ENCODE data around the gene QSOX1. TPM values are rescaled to one million over a fixed set of nuclear protein-coding genes. Genes with fewer than 3 reads are reported as not detected.

Gene QSOX1
- total RNA-seq, 1 experiment from 2014 or later = 192 TPM

DNA sequence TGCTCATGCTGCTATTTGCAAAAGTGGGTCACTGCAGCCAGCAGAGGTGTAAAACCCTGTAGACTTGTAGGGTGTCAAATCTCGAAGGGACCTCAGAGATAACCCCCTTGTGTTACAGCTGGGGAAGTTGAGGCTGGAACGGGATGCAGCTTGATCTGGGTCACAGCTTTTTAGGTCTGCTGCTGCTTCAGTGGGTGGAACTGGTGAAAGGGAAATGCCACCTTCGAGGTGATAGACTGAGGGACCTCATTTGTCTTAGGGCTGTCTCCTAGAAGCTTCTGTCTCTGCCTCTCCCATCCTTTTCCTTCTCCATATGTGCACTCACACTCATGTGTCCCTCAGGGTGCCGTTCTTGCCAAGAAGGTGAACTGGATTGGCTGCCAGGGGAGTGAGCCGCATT lies 35.4 kb downstream of the QSOX1 start:
- H3K4me3 ChIP-seq (ENCODE audit: low read length) = no peak overlapping the region
- no peaks in the 10 kb centered on the region for H3K4me1 ChIP-seq (ENCODE audit: insufficient read depth, low read length)
- H3K79me2 ChIP-seq (ENCODE audit: low read length) = no peaks in the 10 kb centered on the region
- intact Hi-C loops (cut with micrococcal nuclease) = no loop called here
- H3K27ac ChIP-seq (ENCODE audit: low read length) = no peak overlapping the region
- POLR2A ChIA-PET (ENCODE audit: unreplicated experiment) = no interaction called here
- no TSS peak for BruUV-seq (replicated peaks)
- no peaks in the 10 kb centered on the region for H3K27me3 ChIP-seq (ENCODE audit: low read length)
- ATAC-seq (no peak), DNase-seq (no peak)
- no peak overlapping the region for H3K9ac ChIP-seq (ENCODE audit: low read length)
- H2AFZ ChIP-seq (ENCODE audit: low read length) = no peak overlapping the region
- H3K9me2 ChIP-seq (replicated peaks; ENCODE audit: low read length) = no peaks in the 10 kb centered on the region
- H3K4me2 ChIP-seq (ENCODE audit: low read length) = no peak overlapping the region
- H3F3A ChIP-seq (ENCODE audit: low read length, unreplicated experiment) = no peaks in the 10 kb centered on the region
- CTCF ChIA-PET = no interaction called here
- peaks cover 39% of the 10 kb centered on the region for H3K36me3 ChIP-seq (ENCODE audit: low read depth, low read length)
- TF ChIP-seq EZH2 (IDR thresholded peaks at IDR 0.05; ENCODE audit: low read length, unreplicated experiment) = no peak
- TF ChIP-seq EZH2phosphoT487 (IDR thresholded peaks at IDR 0.05; ENCODE audit: borderline replicate concordance, low read length) = no peak
- TF ChIP-seq, protein P1, sequence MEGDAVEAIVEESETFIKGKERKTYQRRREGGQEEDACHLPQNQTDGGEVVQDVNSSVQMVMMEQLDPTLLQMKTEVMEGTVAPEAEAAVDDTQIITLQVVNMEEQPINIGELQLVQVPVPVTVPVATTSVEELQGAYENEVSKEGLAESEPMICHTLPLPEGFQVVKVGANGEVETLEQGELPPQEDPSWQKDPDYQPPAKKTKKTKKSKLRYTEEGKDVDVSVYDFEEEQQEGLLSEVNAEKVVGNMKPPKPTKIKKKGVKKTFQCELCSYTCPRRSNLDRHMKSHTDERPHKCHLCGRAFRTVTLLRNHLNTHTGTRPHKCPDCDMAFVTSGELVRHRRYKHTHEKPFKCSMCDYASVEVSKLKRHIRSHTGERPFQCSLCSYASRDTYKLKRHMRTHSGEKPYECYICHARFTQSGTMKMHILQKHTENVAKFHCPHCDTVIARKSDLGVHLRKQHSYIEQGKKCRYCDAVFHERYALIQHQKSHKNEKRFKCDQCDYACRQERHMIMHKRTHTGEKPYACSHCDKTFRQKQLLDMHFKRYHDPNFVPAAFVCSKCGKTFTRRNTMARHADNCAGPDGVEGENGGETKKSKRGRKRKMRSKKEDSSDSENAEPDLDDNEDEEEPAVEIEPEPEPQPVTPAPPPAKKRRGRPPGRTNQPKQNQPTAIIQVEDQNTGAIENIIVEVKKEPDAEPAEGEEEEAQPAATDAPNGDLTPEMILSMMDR (conservative IDR thresholded peaks at IDR 0.05; ENCODE audit: low read depth, low read length) = no peak
- no peaks in the 10 kb centered on the region for H3K9me3 ChIP-seq (ENCODE audit: low read length)
- H4K20me1 ChIP-seq (ENCODE audit: low read length) = no peaks in the 10 kb centered on the region

DNA sequence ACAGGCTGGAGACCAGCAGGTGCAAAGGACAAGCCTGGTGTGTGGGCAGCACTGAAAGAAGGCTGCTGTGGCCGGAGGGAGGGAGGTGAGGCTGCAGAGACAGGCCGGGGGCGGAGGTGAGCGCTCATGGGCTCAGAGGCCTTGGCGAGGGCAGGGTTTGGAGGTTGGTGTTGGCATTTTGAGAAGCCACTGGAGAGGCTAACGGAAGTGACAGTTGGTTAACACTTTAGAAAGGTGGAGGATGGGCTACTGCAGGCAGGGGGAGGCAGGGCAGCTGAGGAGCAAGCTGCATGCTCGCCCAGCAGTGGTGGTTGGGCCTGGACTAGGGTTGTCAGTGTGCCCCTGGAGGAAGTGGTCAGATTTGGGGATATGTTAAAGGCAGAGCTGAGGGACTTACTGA lies 37.5 kb downstream of the QSOX1 start:
- intact Hi-C loops (cut with micrococcal nuclease) = no loop called here
- no peak for ATAC-seq
- no peaks in the 10 kb centered on the region for H4K20me1 ChIP-seq (ENCODE audit: low read length)
- H3K27me3 ChIP-seq (ENCODE audit: low read length) = no peaks in the 10 kb centered on the region
- no peaks in the 10 kb centered on the region for H3K9me2 ChIP-seq (replicated peaks; ENCODE audit: low read length)
- no peak overlapping the region for H2AFZ ChIP-seq (ENCODE audit: low read length)
- H3K79me2 ChIP-seq (ENCODE audit: low read length) = no peaks in the 10 kb centered on the region
- no peaks in the 10 kb centered on the region for H3K4me1 ChIP-seq (ENCODE audit: insufficient read depth, low read length)
- H3K4me3 ChIP-seq (ENCODE audit: low read length) = no peak overlapping the region
- BruUV-seq (replicated peaks) = no TSS peak
- CTCF ChIA-PET = no interaction called here
- no peak overlapping the region for H3K4me2 ChIP-seq (ENCODE audit: low read length)
- TF ChIP-seq EZH2 (IDR thresholded peaks at IDR 0.05; ENCODE audit: low read length, unreplicated experiment) (no peak), EZH2phosphoT487 (IDR thresholded peaks at IDR 0.05; ENCODE audit: borderline replicate concordance, low read length) (no peak)
- TF ChIP-seq, protein P1 (conservative IDR thresholded peaks at IDR 0.05; ENCODE audit: low read depth, low read length) = no peak
- no peak overlapping the region for H3K9ac ChIP-seq (ENCODE audit: low read length)
- POLR2A ChIA-PET (ENCODE audit: unreplicated experiment) = no interaction called here
- H3F3A ChIP-seq (ENCODE audit: low read length, unreplicated experiment) = no peaks in the 10 kb centered on the region
- H3K27ac ChIP-seq (ENCODE audit: low read length) = no peak overlapping the region
- H3K36me3 ChIP-seq (ENCODE audit: low read depth, low read length) = peaks cover 46% of the 10 kb centered on the region
- no peaks in the 10 kb centered on the region for H3K9me3 ChIP-seq (ENCODE audit: low read length)
- no peak for DNase-seq

DNA sequence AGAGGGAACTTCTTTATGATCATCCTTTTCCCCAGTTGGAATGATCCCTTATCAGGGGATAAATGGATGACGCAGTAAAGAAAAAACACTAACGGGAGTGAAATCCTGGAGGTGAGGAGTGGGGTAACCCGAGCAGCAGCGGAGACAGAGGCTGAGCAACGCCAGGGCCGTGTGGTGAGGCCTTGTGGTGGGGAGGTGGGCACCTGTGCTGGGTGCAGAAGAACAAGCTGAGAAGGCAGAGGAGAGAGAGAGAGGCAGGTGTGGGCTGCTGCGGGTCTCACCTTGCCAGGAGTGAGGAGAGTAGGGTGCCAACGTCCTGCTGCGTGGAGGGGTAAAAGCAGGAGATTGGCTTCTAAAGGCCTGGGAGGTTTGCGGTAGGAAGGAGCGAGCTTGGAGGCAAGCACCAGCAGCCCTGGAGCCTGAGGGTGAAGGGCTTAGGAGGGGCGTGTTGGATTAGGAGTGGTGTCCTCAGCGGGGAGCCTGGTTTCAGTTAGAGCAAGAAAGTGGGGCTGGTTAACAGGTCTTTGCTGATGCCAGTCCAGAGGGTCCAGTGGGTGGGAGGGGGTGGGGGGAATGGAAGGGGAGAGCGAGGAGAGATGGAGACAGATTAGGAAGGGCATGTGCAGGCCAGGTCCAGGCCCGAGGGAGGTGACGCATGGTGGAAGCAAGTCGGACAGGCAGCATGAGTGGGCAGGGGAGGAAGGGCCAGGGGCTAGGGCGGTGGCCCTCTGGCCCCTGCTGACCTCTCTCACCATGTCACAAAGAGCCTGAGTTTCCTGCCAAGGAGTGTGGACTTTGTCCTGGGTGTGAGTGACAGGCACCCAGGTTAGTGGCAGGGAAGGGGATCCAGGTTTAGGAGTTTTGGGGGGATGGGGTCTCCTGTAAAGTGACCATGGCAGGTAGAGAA lies 38.7 kb downstream of the QSOX1 start:
- Histone ChIP-seq H3K4me2 (ENCODE audit: low read length) (no peak overlapping the region), H3F3A (ENCODE audit: low read length, unreplicated experiment) (no peaks in the 10 kb centered on the region), H3K27ac (ENCODE audit: low read length) (no peak overlapping the region), H2AFZ (ENCODE audit: low read length) (no peak overlapping the region), H3K27me3 (ENCODE audit: low read length) (no peaks in the 10 kb centered on the region), H3K9me3 (ENCODE audit: low read length) (no peaks in the 10 kb centered on the region), H3K36me3 (ENCODE audit: low read depth, low read length) (peaks cover 45% of the 10 kb centered on the region; the same call in 1 of the 2 replicates), H3K9ac (ENCODE audit: low read length) (no peak overlapping the region), H3K79me2 (ENCODE audit: low read length) (no peaks in the 10 kb centered on the region), H3K4me3 (ENCODE audit: low read length) (no peak overlapping the region), H4K20me1 (ENCODE audit: low read length) (no peaks in the 10 kb centered on the region), H3K9me2 (replicated peaks; ENCODE audit: low read length) (no peaks in the 10 kb centered on the region), H3K4me1 (ENCODE audit: insufficient read depth, low read length) (no peaks in the 10 kb centered on the region)
- TF ChIP-seq EZH2phosphoT487 (IDR thresholded peaks at IDR 0.05; ENCODE audit: borderline replicate concordance, low read length) = no peak
- no peak for TF ChIP-seq EZH2 (IDR thresholded peaks at IDR 0.05; ENCODE audit: low read length, unreplicated experiment)
- TF ChIP-seq, protein P1 (conservative IDR thresholded peaks at IDR 0.05; ENCODE audit: low read depth, low read length) = no peak
- ATAC-seq = no peak
- POLR2A ChIA-PET (ENCODE audit: unreplicated experiment) = no interaction called here
- no TSS peak for BruUV-seq (replicated peaks)
- CTCF ChIA-PET = no interaction called here
- intact Hi-C loops (cut with micrococcal nuclease) = no loop called here
- no peak for DNase-seq

Measured in PC-3 (cell line).